GM06990 (cell line): ENCODE data around the gene CDX2.

Source experiments
- DNase-seq: peaks from one replicate; pipeline ENCODE4 v3.0.0-alpha.2; 2011; ENCODE audit not compliant: insufficient read length; ENCODE audit errors: extremely low read depth
- H3K27me3 ChIP-seq: replicated peaks from 2 replicates; pipeline ENCODE4 v1.6.0; 2011; ENCODE audit warnings: low read length; ENCODE audit not compliant: control insufficient read depth, insufficient read depth
- H3K36me3 ChIP-seq: 2 replicates; pipeline ENCODE4 v1.5.1; 2011; ENCODE audit warnings: low read length; ENCODE audit not compliant: control insufficient read depth, insufficient read depth
- H3K4me3 ChIP-seq: replicated peaks from 2 replicates; pipeline ENCODE4 v1.5.1; 2011; ENCODE audit warnings: low read depth, mild to moderate bottlenecking, control low read depth, low read length
- CTCF ChIP-seq: IDR thresholded peaks from 2 replicates; pipeline ENCODE4 v1.5.1; 2011; ENCODE audit warnings: low read length, control low read depth, mild to moderate bottlenecking, inconsistent platforms; ENCODE audit not compliant: insufficient read depth, poor library complexity, severe bottlenecking

Gene CDX2

GRCh38 chr13:27911521-27911920 lies 57.6 kb downstream of the CDX2 start:
- Histone ChIP-seq H3K4me3 (no peak overlapping the region), H3K36me3 (no peaks in the 10 kb centered on the region), H3K27me3 (no peaks in the 10 kb centered on the region)
- DNase-seq, result no peak
- no peak for TF ChIP-seq CTCF
